ENCODE results near the gene DNAH14.

Gene DNAH14

GRCh38 chr1:225224287-225224686 is 294.8 kb downstream of the DNAH14 start:
- TF ChIP-seq ZNF157 (tag by site-specific recombination; IDR thresholded peaks at IDR 0.05) (no peak), ZNF19 (tag by site-specific recombination; IDR thresholded peaks at IDR 0.05; ENCODE audit: low read depth) (no peak), WT1 (tag by site-specific recombination; IDR thresholded peaks at IDR 0.05) (0 out of 2 replicates have a peak, but pooled peaks have one; percentile 19), ZBTB48 (tag by site-specific recombination; IDR thresholded peaks at IDR 0.05) (no peak), ZNF624 (tag by site-specific recombination; IDR thresholded peaks at IDR 0.05) (no peak), ZNF660 (tag by site-specific recombination; IDR thresholded peaks at IDR 0.05) (no peak), ZNF23 (tag by site-specific recombination; IDR thresholded peaks at IDR 0.05; ENCODE audit: borderline replicate concordance) (no peak), ZFP69B (tag by site-specific recombination; IDR thresholded peaks at IDR 0.05) (no peak), FEZF1 (tag by site-specific recombination; IDR thresholded peaks at IDR 0.05) (0 out of 2 replicates have a peak, but pooled peaks have one; percentile 27), ZBTB21 (tag by site-specific recombination; IDR thresholded peaks at IDR 0.05) (0 out of 2 replicates have a peak, but pooled peaks have one; percentile 40), SETDB1 (IDR thresholded peaks at IDR 0.05; ENCODE audit: insufficient read length, low read length) (peak; percentile 51), ZBTB8A (tag by site-specific recombination; IDR thresholded peaks at IDR 0.05) (no peak), ZNF146 (tag by site-specific recombination; IDR thresholded peaks at IDR 0.05) (no peak), MEIS1 (CRISPR knock-in tag; IDR thresholded peaks at IDR 0.05; ENCODE audit: borderline replicate concordance) (no peak), PBX3 (CRISPR knock-in tag; IDR thresholded peaks at IDR 0.05) (no peak), ZNF596 (tag by site-specific recombination; IDR thresholded peaks at IDR 0.05) (no peak), ZNF366 (tag by site-specific recombination; conservative IDR thresholded peaks at IDR 0.05) (no peak), TCF7L2 (IDR thresholded peaks at IDR 0.05; ENCODE audit: borderline replicate concordance, low read depth, low read length) (peak; percentile 72; the same call in 1 of the 2 replicates), YY2 (tag by site-specific recombination; IDR thresholded peaks at IDR 0.05) (no peak), OSR2 (tag by site-specific recombination; IDR thresholded peaks at IDR 0.05) (0 out of 2 replicates have a peak, but pooled peaks have one; percentile 16), TRIM28 (IDR thresholded peaks at IDR 0.05; ENCODE audit: borderline replicate concordance, low read length) (peak; percentile 95; the same call in 1 of the 2 replicates), ZNF843 (tag by site-specific recombination; IDR thresholded peaks at IDR 0.05) (0 out of 2 replicates have a peak, but pooled peaks have one; percentile 15)
- TF ChIP-seq, protein P1, sequence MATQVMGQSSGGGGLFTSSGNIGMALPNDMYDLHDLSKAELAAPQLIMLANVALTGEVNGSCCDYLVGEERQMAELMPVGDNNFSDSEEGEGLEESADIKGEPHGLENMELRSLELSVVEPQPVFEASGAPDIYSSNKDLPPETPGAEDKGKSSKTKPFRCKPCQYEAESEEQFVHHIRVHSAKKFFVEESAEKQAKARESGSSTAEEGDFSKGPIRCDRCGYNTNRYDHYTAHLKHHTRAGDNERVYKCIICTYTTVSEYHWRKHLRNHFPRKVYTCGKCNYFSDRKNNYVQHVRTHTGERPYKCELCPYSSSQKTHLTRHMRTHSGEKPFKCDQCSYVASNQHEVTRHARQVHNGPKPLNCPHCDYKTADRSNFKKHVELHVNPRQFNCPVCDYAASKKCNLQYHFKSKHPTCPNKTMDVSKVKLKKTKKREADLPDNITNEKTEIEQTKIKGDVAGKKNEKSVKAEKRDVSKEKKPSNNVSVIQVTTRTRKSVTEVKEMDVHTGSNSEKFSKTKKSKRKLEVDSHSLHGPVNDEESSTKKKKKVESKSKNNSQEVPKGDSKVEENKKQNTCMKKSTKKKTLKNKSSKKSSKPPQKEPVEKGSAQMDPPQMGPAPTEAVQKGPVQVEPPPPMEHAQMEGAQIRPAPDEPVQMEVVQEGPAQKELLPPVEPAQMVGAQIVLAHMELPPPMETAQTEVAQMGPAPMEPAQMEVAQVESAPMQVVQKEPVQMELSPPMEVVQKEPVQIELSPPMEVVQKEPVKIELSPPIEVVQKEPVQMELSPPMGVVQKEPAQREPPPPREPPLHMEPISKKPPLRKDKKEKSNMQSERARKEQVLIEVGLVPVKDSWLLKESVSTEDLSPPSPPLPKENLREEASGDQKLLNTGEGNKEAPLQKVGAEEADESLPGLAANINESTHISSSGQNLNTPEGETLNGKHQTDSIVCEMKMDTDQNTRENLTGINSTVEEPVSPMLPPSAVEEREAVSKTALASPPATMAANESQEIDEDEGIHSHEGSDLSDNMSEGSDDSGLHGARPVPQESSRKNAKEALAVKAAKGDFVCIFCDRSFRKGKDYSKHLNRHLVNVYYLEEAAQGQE (tag by site-specific recombination; IDR thresholded peaks at IDR 0.05) = no peak
- TF ChIP-seq, protein P2, sequence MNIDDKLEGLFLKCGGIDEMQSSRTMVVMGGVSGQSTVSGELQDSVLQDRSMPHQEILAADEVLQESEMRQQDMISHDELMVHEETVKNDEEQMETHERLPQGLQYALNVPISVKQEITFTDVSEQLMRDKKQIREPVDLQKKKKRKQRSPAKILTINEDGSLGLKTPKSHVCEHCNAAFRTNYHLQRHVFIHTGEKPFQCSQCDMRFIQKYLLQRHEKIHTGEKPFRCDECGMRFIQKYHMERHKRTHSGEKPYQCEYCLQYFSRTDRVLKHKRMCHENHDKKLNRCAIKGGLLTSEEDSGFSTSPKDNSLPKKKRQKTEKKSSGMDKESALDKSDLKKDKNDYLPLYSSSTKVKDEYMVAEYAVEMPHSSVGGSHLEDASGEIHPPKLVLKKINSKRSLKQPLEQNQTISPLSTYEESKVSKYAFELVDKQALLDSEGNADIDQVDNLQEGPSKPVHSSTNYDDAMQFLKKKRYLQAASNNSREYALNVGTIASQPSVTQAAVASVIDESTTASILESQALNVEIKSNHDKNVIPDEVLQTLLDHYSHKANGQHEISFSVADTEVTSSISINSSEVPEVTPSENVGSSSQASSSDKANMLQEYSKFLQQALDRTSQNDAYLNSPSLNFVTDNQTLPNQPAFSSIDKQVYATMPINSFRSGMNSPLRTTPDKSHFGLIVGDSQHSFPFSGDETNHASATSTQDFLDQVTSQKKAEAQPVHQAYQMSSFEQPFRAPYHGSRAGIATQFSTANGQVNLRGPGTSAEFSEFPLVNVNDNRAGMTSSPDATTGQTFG (tag by site-specific recombination; IDR thresholded peaks at IDR 0.05; ENCODE audit: borderline replicate concordance) = no peak
- TF ChIP-seq, protein P3, sequence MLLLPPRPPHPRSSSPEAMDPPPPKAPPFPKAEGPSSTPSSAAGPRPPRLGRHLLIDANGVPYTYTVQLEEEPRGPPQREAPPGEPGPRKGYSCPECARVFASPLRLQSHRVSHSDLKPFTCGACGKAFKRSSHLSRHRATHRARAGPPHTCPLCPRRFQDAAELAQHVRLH (tag by site-specific recombination; IDR thresholded peaks at IDR 0.05) = no peak
- TF ChIP-seq, protein P4, sequence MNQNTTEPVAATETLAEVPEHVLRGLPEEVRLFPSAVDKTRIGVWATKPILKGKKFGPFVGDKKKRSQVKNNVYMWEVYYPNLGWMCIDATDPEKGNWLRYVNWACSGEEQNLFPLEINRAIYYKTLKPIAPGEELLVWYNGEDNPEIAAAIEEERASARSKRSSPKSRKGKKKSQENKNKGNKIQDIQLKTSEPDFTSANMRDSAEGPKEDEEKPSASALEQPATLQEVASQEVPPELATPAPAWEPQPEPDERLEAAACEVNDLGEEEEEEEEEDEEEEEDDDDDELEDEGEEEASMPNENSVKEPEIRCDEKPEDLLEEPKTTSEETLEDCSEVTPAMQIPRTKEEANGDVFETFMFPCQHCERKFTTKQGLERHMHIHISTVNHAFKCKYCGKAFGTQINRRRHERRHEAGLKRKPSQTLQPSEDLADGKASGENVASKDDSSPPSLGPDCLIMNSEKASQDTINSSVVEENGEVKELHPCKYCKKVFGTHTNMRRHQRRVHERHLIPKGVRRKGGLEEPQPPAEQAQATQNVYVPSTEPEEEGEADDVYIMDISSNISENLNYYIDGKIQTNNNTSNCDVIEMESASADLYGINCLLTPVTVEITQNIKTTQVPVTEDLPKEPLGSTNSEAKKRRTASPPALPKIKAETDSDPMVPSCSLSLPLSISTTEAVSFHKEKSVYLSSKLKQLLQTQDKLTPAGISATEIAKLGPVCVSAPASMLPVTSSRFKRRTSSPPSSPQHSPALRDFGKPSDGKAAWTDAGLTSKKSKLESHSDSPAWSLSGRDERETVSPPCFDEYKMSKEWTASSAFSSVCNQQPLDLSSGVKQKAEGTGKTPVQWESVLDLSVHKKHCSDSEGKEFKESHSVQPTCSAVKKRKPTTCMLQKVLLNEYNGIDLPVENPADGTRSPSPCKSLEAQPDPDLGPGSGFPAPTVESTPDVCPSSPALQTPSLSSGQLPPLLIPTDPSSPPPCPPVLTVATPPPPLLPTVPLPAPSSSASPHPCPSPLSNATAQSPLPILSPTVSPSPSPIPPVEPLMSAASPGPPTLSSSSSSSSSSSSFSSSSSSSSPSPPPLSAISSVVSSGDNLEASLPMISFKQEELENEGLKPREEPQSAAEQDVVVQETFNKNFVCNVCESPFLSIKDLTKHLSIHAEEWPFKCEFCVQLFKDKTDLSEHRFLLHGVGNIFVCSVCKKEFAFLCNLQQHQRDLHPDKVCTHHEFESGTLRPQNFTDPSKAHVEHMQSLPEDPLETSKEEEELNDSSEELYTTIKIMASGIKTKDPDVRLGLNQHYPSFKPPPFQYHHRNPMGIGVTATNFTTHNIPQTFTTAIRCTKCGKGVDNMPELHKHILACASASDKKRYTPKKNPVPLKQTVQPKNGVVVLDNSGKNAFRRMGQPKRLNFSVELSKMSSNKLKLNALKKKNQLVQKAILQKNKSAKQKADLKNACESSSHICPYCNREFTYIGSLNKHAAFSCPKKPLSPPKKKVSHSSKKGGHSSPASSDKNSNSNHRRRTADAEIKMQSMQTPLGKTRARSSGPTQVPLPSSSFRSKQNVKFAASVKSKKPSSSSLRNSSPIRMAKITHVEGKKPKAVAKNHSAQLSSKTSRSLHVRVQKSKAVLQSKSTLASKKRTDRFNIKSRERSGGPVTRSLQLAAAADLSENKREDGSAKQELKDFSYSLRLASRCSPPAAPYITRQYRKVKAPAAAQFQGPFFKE (tag by site-specific recombination; IDR thresholded peaks at IDR 0.05; ENCODE audit: borderline replicate concordance) = no peak
- Histone ChIP-seq H3K9me3 (ENCODE audit: control insufficient read depth, insufficient read depth, low read depth, low read length) (no peaks in the 10 kb centered on the region), H3K36me3 (ENCODE audit: control insufficient read depth in 2 of 2, insufficient read depth in 1 of 2, low read length in 2 of 2) (no peaks in the 10 kb centered on the region), H3K4me1 (ENCODE audit: control insufficient read depth, insufficient read depth, low read length) (no peaks in the 10 kb centered on the region), H3K4me3 (ENCODE audit: low read depth, low read length) (no peak overlapping the region), H3K27ac (ENCODE audit: extremely low read depth, low read depth, low read length) (no peak overlapping the region)
- ChIA-PET POLR2A (no interaction called here), CTCF (no interaction called here)
